HL-60 (cell line): ENCODE measurements around the gene CST9.

Source experiments
- DNase-seq, 2 experiments: peaks; one replicate each; pipeline ENCODE4 v3.0.0-alpha.2; 2010 to 2020; ENCODE audit warnings: low read depth in 1 of 2, low spot score in 1 of 2
- H3K27ac ChIP-seq: fragments of 250-450 bp; sonication (Bioruptor Pico); replicated peaks from 2 replicates; pipeline ENCODE4 v1.5.1; 2020; ENCODE audit warnings: mild to moderate bottlenecking, moderate library complexity
- H3K27me3 ChIP-seq: fragments of 250-450 bp; sonication (Bioruptor Pico); 2 replicates; pipeline ENCODE4 v1.5.1; 2021; ENCODE audit warnings: mild to moderate bottlenecking, moderate library complexity; ENCODE audit not compliant: insufficient read depth, poor library complexity, severe bottlenecking
- H3K4me3 ChIP-seq: replicated peaks from 2 replicates; pipeline ENCODE4 v1.5.1; 2011; ENCODE audit warnings: mild to moderate bottlenecking, control low read depth, low read length; ENCODE audit not compliant: insufficient read depth
- CTCF ChIP-seq: IDR thresholded peaks from one replicate; pipeline ENCODE4 v1.5.1; 2011; ENCODE audit warnings: low read length, control low read depth, inconsistent platforms; ENCODE audit not compliant: insufficient read depth
- GABPA ChIP-seq: IDR thresholded peaks from 2 replicates; pipeline ENCODE4 v1.6.1; 2012; ENCODE audit warnings: low read depth
- POLR2AphosphoS5 ChIP-seq: IDR thresholded peaks from 2 replicates; pipeline ENCODE4 v1.6.1; 2012; ENCODE audit warnings: low read depth
- SPI1 ChIP-seq: IDR thresholded peaks from 2 replicates; pipeline ENCODE4 v1.6.1; 2012; ENCODE audit warnings: low read depth, mild to moderate bottlenecking, borderline replicate concordance
- TF ChIP-seq, protein P1 (sequence below): IDR thresholded peaks from 2 replicates; pipeline ENCODE4 v1.6.1; 2012; ENCODE audit warnings: low read depth; ENCODE audit not compliant: insufficient replicate concordance

Gene CST9

GRCh38 chr20:23627501-23627900 lies 21.8 kb upstream of the CST9 start:
- no peak for DNase-seq
- Histone ChIP-seq H3K27me3 (no peaks in the 10 kb centered on the region), H3K27ac (no peak overlapping the region), H3K4me3 (no peak overlapping the region)
- TF ChIP-seq POLR2AphosphoS5: no peak
- TF ChIP-seq GABPA: no peak
- TF ChIP-seq, protein P1, sequence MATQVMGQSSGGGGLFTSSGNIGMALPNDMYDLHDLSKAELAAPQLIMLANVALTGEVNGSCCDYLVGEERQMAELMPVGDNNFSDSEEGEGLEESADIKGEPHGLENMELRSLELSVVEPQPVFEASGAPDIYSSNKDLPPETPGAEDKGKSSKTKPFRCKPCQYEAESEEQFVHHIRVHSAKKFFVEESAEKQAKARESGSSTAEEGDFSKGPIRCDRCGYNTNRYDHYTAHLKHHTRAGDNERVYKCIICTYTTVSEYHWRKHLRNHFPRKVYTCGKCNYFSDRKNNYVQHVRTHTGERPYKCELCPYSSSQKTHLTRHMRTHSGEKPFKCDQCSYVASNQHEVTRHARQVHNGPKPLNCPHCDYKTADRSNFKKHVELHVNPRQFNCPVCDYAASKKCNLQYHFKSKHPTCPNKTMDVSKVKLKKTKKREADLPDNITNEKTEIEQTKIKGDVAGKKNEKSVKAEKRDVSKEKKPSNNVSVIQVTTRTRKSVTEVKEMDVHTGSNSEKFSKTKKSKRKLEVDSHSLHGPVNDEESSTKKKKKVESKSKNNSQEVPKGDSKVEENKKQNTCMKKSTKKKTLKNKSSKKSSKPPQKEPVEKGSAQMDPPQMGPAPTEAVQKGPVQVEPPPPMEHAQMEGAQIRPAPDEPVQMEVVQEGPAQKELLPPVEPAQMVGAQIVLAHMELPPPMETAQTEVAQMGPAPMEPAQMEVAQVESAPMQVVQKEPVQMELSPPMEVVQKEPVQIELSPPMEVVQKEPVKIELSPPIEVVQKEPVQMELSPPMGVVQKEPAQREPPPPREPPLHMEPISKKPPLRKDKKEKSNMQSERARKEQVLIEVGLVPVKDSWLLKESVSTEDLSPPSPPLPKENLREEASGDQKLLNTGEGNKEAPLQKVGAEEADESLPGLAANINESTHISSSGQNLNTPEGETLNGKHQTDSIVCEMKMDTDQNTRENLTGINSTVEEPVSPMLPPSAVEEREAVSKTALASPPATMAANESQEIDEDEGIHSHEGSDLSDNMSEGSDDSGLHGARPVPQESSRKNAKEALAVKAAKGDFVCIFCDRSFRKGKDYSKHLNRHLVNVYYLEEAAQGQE: no peak
- no peak for TF ChIP-seq CTCF
- no peak for TF ChIP-seq SPI1

DNA sequence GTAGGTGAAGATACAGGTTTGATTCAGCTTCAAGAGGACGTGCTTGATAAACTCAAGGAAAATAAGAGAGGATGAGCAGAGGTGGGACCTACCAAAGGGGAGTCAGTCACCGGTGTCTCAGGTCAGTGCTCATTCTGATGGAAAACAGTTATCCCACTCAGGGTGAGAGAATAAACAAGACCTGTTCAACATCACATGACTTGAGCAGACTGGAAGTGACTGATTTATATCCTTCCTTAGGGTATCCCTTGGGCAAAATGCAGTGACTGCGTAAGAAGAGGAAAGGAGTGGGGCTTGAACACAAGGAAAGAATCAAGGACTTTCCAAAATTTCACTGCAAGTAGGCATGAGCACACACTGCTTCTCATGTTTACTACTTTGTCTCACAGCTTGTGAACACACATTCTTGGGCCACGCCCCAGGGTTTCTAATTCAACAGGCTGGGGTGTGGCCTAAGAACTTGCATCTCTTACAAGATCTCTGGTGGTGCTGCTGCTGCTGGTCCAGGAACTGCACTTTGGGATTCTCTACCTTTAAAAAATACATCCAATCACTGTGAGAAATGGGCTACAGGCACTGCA lies 20.4 kb upstream of the CST9 start:
- Histone ChIP-seq H3K4me3 (no peak overlapping the region), H3K27ac (no peak overlapping the region), H3K27me3 (no peaks in the 10 kb centered on the region)
- TF ChIP-seq, protein P1: no peak
- TF ChIP-seq GABPA (no peak), POLR2AphosphoS5 (no peak), SPI1 (no peak), CTCF (no peak)
- DNase-seq: no peak

GRCh38 chr20:23625236-23625964 lies 19.7 kb upstream of the CST9 start:
- no peaks in the 10 kb centered on the region for H3K27me3 ChIP-seq
- H3K4me3 ChIP-seq: no peak overlapping the region
- DNase-seq: no peak
- no peak for TF ChIP-seq SPI1
- no peak for TF ChIP-seq CTCF
- TF ChIP-seq GABPA: no peak
- no peak for TF ChIP-seq POLR2AphosphoS5
- TF ChIP-seq, protein P1: no peak
- H3K27ac ChIP-seq: no peak overlapping the region
